ENCODE data around the gene PPRC1.

DNA sequence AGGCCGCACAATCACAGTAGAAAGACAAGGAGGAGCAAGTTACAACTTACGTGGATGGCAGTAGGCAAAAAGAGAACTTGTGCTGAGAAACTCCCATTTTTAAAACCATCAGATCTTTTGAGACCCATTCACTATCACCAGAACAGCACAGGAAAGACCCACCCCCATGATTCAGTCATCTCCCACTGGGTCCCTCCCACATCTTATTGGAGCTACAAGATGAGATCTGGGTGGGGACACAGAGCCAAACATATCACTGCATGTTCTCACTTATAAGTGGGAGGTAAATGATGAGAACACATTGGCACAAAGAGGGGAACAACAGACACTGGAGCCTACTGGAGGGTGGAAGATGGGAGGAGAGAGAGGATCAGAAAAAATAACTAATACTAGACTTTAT, 51.8 kb downstream of the PPRC1 start:
- TF ChIP-seq, protein P1, sequence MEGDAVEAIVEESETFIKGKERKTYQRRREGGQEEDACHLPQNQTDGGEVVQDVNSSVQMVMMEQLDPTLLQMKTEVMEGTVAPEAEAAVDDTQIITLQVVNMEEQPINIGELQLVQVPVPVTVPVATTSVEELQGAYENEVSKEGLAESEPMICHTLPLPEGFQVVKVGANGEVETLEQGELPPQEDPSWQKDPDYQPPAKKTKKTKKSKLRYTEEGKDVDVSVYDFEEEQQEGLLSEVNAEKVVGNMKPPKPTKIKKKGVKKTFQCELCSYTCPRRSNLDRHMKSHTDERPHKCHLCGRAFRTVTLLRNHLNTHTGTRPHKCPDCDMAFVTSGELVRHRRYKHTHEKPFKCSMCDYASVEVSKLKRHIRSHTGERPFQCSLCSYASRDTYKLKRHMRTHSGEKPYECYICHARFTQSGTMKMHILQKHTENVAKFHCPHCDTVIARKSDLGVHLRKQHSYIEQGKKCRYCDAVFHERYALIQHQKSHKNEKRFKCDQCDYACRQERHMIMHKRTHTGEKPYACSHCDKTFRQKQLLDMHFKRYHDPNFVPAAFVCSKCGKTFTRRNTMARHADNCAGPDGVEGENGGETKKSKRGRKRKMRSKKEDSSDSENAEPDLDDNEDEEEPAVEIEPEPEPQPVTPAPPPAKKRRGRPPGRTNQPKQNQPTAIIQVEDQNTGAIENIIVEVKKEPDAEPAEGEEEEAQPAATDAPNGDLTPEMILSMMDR (IDR thresholded peaks at IDR 0.05; ENCODE audit: low read depth, low read length, missing input control), result no peak
- TF ChIP-seq RAD21 (IDR thresholded peaks at IDR 0.05) (no peak), TAF1 (conservative IDR thresholded peaks at IDR 0.05) (no peak), SP1 (IDR thresholded peaks at IDR 0.05) (no peak), GABPA (IDR thresholded peaks at IDR 0.05 in 1 of 2, conservative IDR thresholded peaks at IDR 0.05 in 1 of 2) (no peak), RXRA (IDR thresholded peaks at IDR 0.05) (no peak)
- TF ChIP-seq, protein P2, sequence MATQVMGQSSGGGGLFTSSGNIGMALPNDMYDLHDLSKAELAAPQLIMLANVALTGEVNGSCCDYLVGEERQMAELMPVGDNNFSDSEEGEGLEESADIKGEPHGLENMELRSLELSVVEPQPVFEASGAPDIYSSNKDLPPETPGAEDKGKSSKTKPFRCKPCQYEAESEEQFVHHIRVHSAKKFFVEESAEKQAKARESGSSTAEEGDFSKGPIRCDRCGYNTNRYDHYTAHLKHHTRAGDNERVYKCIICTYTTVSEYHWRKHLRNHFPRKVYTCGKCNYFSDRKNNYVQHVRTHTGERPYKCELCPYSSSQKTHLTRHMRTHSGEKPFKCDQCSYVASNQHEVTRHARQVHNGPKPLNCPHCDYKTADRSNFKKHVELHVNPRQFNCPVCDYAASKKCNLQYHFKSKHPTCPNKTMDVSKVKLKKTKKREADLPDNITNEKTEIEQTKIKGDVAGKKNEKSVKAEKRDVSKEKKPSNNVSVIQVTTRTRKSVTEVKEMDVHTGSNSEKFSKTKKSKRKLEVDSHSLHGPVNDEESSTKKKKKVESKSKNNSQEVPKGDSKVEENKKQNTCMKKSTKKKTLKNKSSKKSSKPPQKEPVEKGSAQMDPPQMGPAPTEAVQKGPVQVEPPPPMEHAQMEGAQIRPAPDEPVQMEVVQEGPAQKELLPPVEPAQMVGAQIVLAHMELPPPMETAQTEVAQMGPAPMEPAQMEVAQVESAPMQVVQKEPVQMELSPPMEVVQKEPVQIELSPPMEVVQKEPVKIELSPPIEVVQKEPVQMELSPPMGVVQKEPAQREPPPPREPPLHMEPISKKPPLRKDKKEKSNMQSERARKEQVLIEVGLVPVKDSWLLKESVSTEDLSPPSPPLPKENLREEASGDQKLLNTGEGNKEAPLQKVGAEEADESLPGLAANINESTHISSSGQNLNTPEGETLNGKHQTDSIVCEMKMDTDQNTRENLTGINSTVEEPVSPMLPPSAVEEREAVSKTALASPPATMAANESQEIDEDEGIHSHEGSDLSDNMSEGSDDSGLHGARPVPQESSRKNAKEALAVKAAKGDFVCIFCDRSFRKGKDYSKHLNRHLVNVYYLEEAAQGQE (IDR thresholded peaks at IDR 0.05), result no peak
